HEK293T (cell line): ENCODE measurements around the gene ATP5F1A.

Source experiments
- ARNT ChIP-seq: fragments of 450-650 bp; IDR thresholded peaks from 2 replicates; pipeline ENCODE4 v1.6.1; 2017; ENCODE audit warnings: mild to moderate bottlenecking
- ELF4 ChIP-seq: fragments of 450-650 bp; IDR thresholded peaks from 2 replicates; pipeline ENCODE4 v1.6.1; 2017; ENCODE audit warnings: antibody characterized with exemption
- FOXK2 ChIP-seq: fragments of 450-650 bp; IDR thresholded peaks from 2 replicates; pipeline ENCODE4 v1.6.1; 2016; ENCODE audit warnings: mild to moderate bottlenecking
- HDGF ChIP-seq: fragments of 450-650 bp; IDR thresholded peaks from 2 replicates; pipeline ENCODE4 v1.6.1; 2017; ENCODE audit warnings: antibody characterized with exemption, borderline replicate concordance
- LEF1 ChIP-seq: fragments of 450-650 bp; IDR thresholded peaks from 2 replicates; pipeline ENCODE4 v1.6.1; 2017; ENCODE audit warnings: mild to moderate bottlenecking, borderline replicate concordance
- PKNOX1 ChIP-seq: fragments of 450-650 bp; IDR thresholded peaks from 2 replicates; pipeline ENCODE4 v1.6.1; 2016
- SP1 ChIP-seq: fragments of 450-650 bp; IDR thresholded peaks from 2 replicates; pipeline ENCODE4 v1.6.1; 2017
- SUZ12 ChIP-seq: fragments of 450-650 bp; IDR thresholded peaks from 2 replicates; pipeline ENCODE4 v1.6.1; 2016; ENCODE audit warnings: mild to moderate bottlenecking

DNA sequence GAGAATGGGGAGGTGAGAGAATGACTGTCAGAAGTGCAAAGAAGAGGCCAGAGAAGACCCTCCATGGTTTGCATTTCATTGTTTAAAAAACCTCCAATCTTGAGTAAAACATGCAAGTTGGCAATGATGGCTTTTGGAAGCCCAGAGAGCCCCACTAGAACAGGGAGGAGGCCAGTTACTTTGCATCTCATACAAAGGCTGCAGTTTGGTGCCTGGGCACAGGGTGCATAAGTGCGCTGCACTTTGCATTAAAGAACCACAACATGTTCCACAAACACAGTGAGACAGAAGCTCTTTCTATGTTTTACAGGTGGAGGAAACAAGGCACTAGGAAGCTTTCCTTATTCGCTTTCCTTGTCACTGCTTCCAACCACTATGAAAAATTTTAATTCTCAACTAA lies 51.4 kb downstream of the ATP5F1A start:
- TF ChIP-seq ARNT, result no peak
- no peak for TF ChIP-seq PKNOX1
- no peak for TF ChIP-seq LEF1
- no peak for TF ChIP-seq FOXK2
- TF ChIP-seq SUZ12, result no peak
- TF ChIP-seq HDGF, result no peak
- TF ChIP-seq ELF4, result no peak
- TF ChIP-seq SP1, result no peak
